Hepatocyte (in vitro differentiated cells): ENCODE results near the gene CALML6.

Experiments used
- CTCF ChIP-seq: fragments of 200-600 bp; sonication (generic); IDR thresholded peaks from 2 replicates; pipeline ENCODE4 v1.5.1; 2016; ENCODE audit warnings: antibody characterized with exemption, mild to moderate bottlenecking; ENCODE audit not compliant: poor library complexity
- EZH2 ChIP-seq: fragments of 200-600 bp; sonication (generic); IDR thresholded peaks from 2 replicates; pipeline ENCODE4 v1.6.1; 2016; ENCODE audit warnings: antibody characterized with exemption, mild to moderate bottlenecking, borderline replicate concordance
- EZH2phosphoT487 ChIP-seq: fragments of 200-600 bp; sonication (generic); IDR thresholded peaks from one replicate; pipeline ENCODE4 v1.6.1; 2018; ENCODE audit warnings: antibody characterized with exemption, mild to moderate bottlenecking, low read depth, moderate library complexity; ENCODE audit not compliant: unreplicated experiment, severe bottlenecking

GRCh38 chr1:1874901-1875300, 40.2 kb upstream of the CALML6 start:
- TF ChIP-seq CTCF (no peak), EZH2phosphoT487 (no peak), EZH2 (no peak)
